ENCODE measurements around the gene KATNAL2.

DNA sequence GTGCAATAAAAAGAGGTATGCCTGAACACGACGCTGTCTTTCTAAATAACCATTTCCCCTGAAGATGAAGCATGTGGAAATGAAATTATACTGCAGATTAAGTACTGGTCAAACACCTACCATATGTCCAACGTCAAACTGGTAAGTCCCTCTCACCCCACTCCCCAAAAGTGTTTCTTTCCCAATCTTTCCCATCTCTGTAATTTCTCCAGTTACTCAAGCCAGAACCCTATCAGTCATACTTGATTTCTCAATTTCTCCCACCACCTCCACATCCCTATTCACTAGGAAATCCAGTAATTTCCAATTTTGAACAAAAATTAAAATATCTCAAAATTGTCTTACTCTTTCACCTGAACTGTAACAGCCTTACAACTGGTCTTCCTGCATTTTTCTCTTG lies 203.7 kb downstream of the KATNAL2 start:
- TF ChIP-seq POLR2A (IDR thresholded peaks at IDR 0.05; ENCODE audit: low read depth, low read length) (no peak), TAF1 (IDR thresholded peaks at IDR 0.05; ENCODE audit: borderline replicate concordance, low read depth, low read length) (no peak), POLR2AphosphoS5 (IDR thresholded peaks at IDR 0.05; ENCODE audit: low read depth, low read length) (no peak)
